ENCODE measurements around the gene CCDC200. TPM values are rescaled to one million over a fixed set of nuclear protein-coding genes. Genes with fewer than 3 reads are reported as not detected.

CCDC200 gene
- not detected in 2 replicates for total RNA-seq

DNA sequence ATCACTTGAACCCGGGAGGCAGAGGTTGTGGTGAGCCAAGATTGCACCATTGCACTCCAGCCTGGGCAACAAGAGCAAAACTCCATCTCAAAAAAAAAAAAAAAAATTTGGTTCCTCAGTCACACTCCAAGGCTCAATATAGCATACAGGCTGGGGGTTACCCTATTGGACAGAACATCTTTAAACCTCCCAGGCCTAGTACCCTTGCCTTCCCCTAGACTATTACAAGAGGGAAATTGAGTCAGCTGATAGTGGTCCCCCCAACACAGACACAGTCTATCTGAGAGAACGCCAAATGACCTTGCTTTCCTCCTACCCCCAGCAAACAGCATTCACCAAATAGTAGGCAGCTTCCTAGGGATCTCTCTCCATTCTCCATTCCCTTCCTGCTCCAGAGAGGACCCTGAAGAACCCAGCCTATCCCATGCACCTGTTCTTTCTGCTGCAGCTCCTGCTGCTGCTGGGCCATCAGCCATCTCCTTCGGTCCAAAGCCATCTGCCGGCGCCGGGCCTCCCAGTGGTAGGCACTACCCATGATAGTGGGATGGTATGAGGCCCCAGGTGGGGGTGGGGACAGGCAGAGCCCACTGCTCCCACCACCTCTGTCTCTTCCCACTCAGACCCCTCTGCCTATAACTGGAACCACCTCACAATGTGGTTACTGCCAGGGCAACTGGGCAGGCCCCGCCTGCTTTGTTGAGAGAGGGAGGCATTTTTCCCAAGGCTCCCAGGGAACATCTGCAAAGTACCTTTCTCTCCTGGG is at the start of gene CCDC200:
CCDC200 (minus strand) TSS at position 604 of the 763 bp plus-strand sequence; CDS start at position 535, 69 bp downstream.

GRCh38 chr17:43233877-43234276 is 5.5 kb upstream of the CCDC200 start, which contains the start of gene RNU2-1:
Gene RNU2-1, minus strand, starts transcription at chr17:43233977.

GRCh38 chr17:43211480-43212402 is 16.7 kb downstream of the CCDC200 start, which contains the start of gene TMEM106A:
Gene TMEM106A, plus strand, starts transcription at chr17:43211875. Its CDS starts 1,167 bp downstream, at chr17:43213042.

Other genes with a start within 250 kb of the CCDC200 start
- gene PTGES3L, start 248.5 kb downstream of the CCDC200 start, total RNA-seq: 0.09 and 0.14 TPM in 2 replicates
- gene RUNDC1, start 248.1 kb downstream of the CCDC200 start, total RNA-seq: 6.3 and 10.1 TPM in 2 replicates
- gene RPL27, start 230.2 kb downstream of the CCDC200 start, total RNA-seq: 1,624 and 1,964 TPM in 2 replicates
- gene IFI35, start 221.8 kb downstream of the CCDC200 start, total RNA-seq: 30.1 and 32.9 TPM in 2 replicates
- 230 and 338 TPM in 2 replicates for gene VAT1, start 206.2 kb downstream of the CCDC200 start, total RNA-seq
- 0.92 and 1.00 TPM in 2 replicates for gene RND2, start 203.4 kb downstream of the CCDC200 start, total RNA-seq
- 5.1 and 7.3 TPM in 2 replicates for gene BRCA1, start 103.3 kb downstream of the CCDC200 start, total RNA-seq
- 110 and 112 TPM in 2 replicates for gene NBR1, start 57.4 kb downstream of the CCDC200 start, total RNA-seq
- gene TMEM106A, start 16.7 kb downstream of the CCDC200 start, total RNA-seq: 1.1 and 1.7 TPM in 2 replicates
- gene RNU2-1, start 5.4 kb upstream of the CCDC200 start, total RNA-seq: not detected in 2 replicates
- 36.0 and 49.8 TPM in 2 replicates for gene ARL4D, start 170.4 kb upstream of the CCDC200 start, total RNA-seq

Measured in smooth muscle cell of bladder (primary cell).